GM21723 (cell line): ENCODE data around the gene APBB2.

Experiments
- ATAC-seq: cut with Tn5 transposase; IDR thresholded peaks from one replicate; pipeline ENCODE4 v1.9.1; 2021; ENCODE audit warnings: mild to moderate bottlenecking, moderate library complexity; ENCODE audit not compliant: unreplicated experiment

The APBB2 gene

GRCh38 chr4:41196633-41197332 is 17.6 kb downstream of the APBB2 start:
- ATAC-seq: no peak

GRCh38 chr4:41192136-41192535 is 22.2 kb downstream of the APBB2 start:
- no peak for ATAC-seq

- ATAC-seq: no peak
Observed at GRCh38 chr4:41189666-41190065, 24.7 kb downstream of the APBB2 start.

GRCh38 chr4:41189076-41189475 is 25.3 kb downstream of the APBB2 start:
- peak; percentile 58 for ATAC-seq

- ATAC-seq: no peak
Observed at GRCh38 chr4:41185614-41186592, 28.4 kb downstream of the APBB2 start.

GRCh38 chr4:41184009-41184408 is 30.3 kb downstream of the APBB2 start:
- ATAC-seq: no peak

- ATAC-seq: no peak
Observed at GRCh38 chr4:41183021-41183553, 31.3 kb downstream of the APBB2 start.

- ATAC-seq: no peak
Observed at GRCh38 chr4:41181037-41181436, 33.3 kb downstream of the APBB2 start.

- no peak for ATAC-seq
Observed at GRCh38 chr4:41179498-41180195, 34.7 kb downstream of the APBB2 start.

- ATAC-seq: no peak
Observed at GRCh38 chr4:41178372-41179370, 35.7 kb downstream of the APBB2 start.

- no peak for ATAC-seq
Observed at GRCh38 chr4:41177016-41177415, 37.3 kb downstream of the APBB2 start.

GRCh38 chr4:41176340-41176739 is 38.0 kb downstream of the APBB2 start:
- no peak for ATAC-seq

GRCh38 chr4:41175794-41176193 is 38.5 kb downstream of the APBB2 start:
- ATAC-seq: no peak

GRCh38 chr4:41174444-41174843 is 39.9 kb downstream of the APBB2 start:
- ATAC-seq: no peak

GRCh38 chr4:41172786-41173185 is 41.6 kb downstream of the APBB2 start:
- no peak for ATAC-seq

GRCh38 chr4:41169256-41169800 is 45.0 kb downstream of the APBB2 start:
- ATAC-seq: no peak

GRCh38 chr4:41167191-41167590 is 47.2 kb downstream of the APBB2 start:
- ATAC-seq: no peak

- no peak for ATAC-seq
Observed at GRCh38 chr4:41164405-41164804, 49.9 kb downstream of the APBB2 start.

- ATAC-seq: no peak
Observed at GRCh38 chr4:41161355-41161754, 53.0 kb downstream of the APBB2 start.

GRCh38 chr4:41160856-41161255 is 53.5 kb downstream of the APBB2 start:
- no peak for ATAC-seq
